Fibroblast of villous mesenchyme (primary cell): ENCODE results near the gene MAP1LC3A. TPM values are rescaled to one million over a fixed set of nuclear protein-coding genes. Genes with fewer than 3 reads are reported as not detected.
A peak's percentile ranks its signal among the peaks of the same experiment; 100 is the strongest.

ENCODE experiments used
- DNase-seq: peaks from one replicate; pipeline ENCODE4 v3.0.0-alpha.2; 2010; ENCODE audit warnings: low read depth
- H3K4me3 ChIP-seq: 2 replicates; pipeline ENCODE4 v1.5.1; 2011; ENCODE audit warnings: low read depth, mild to moderate bottlenecking, low read length
- CTCF ChIP-seq: IDR thresholded peaks from 2 replicates; pipeline ENCODE4 v1.5.1; 2012; ENCODE audit warnings: low read depth, mild to moderate bottlenecking, low read length; ENCODE audit not compliant: insufficient read depth
- total RNA-seq: library from RNA; depleted of rRNA; stranded (reverse); fragments of >200 nt; gene quantifications from 2 replicates; pipeline ENCODE4 v1.2.3, GENCODE V29; 2012

Gene MAP1LC3A
- total RNA-seq, 1 donor, result 13.4 TPM

DNA sequence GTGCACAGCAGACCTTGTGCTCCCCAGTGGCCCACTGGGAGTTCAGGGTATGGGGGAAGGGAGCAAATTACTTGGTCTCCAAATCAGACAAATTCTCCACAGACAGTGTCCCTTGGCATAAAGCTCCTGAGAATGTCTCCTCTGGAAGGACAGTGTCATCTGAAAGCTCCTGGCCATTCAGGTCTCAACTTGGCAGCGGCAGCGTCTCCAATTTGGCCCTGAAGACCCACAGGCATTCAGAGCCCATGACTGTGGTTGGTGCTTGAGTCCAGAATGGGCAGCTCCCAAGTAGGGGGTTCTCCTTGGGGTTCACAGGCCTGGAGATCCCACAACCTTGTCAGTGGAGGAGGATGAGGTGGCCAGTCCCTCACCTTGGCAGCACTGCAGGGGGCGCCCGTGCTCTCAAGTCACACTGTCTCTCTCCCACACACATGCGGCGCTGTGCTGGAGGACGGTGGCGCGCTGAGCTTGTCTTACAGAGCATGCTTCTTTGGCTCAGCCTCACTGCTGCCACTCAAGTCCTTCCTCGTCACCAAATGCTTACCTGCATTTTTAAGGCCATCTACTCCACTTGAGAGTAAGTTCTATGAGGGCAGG is 21.6 kb upstream of the MAP1LC3A start:
- peak; percentile 48 for TF ChIP-seq CTCF
- H3K4me3 ChIP-seq, result no peak overlapping the region
- peak; percentile 39 for DNase-seq

DNA sequence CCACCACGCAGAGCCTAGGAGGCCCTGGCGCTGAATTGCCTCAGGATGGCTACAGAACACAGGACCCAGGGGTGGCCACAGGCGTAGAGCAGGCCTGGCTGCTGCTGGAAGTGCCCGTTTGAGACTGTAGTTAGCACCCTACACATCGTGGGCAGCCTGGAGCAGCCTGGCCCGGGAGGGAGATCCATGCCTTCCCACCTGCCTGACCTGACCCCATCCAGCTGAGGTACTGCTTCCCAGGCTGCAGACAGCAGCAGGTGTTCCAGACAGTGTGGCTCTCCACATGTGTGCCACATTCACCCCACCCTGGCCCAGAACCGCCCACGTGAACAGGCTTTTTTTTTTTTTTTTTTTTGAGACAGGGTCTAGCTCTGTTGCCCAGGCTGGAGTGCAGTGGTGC is 20.9 kb upstream of the MAP1LC3A start:
- no peak for DNase-seq
- TF ChIP-seq CTCF, result no peak

GRCh38 chr20:34538671-34539123 is 19.8 kb upstream of the MAP1LC3A start:
- no peak overlapping the region for H3K4me3 ChIP-seq
- peak; percentile 73 for DNase-seq
- TF ChIP-seq CTCF, result peak; percentile 91

More for the DNA sequence above, 20.9 kb upstream of the MAP1LC3A start:
- no peak overlapping the region for H3K4me3 ChIP-seq

- no peak overlapping the region for H3K4me3 ChIP-seq
- DNase-seq, result no peak
- TF ChIP-seq CTCF, result no peak
Measured at GRCh38 chr20:34539756-34540155, 18.8 kb upstream of the MAP1LC3A start.

- DNase-seq, result no peak
- no peak overlapping the region for H3K4me3 ChIP-seq
- TF ChIP-seq CTCF, result no peak
Measured at GRCh38 chr20:34540596-34541263, 17.8 kb upstream of the MAP1LC3A start.

DNA sequence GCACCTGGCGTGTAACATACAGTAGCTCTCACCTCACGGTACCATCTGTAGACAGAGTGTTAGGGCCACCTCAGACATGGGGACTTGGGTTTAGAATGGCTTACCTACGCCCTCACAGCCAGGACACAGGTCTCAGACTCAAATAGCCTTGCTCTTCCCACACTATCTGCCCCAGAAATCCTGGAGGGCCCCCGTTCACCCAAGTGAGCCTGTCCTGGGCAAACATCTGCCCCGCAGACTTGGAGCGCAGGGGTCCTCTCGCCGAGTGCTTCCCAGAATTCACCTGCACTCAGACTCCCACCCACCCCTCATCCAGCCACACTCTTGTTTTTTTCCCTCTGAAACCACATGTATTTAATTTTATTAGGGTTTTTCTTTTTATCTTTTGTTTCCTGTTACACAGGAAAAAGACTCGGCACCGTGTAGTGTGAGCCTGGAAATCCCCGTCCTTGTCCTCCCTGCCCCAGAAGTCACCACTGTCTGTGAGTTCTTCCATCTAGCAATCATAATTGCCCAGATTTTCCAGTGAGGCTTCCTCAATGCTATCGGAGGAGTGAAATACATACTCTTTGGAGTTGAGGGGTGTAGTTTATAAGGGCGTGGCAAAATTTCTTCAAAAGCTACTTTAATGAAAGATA is 17.1 kb upstream of the MAP1LC3A start:
- no peak for DNase-seq
- no peak overlapping the region for H3K4me3 ChIP-seq
- TF ChIP-seq CTCF, result no peak
